ENCODE measurements around the gene KIF22. TPM values are rescaled to one million over a fixed set of nuclear protein-coding genes. Genes with fewer than 3 reads are reported as not detected.

Gene KIF22
- total RNA-seq, 1 donor from 2014 or later: 4.8 TPM

GRCh38 chr16:29836623-29837022 lies 46.1 kb downstream of the KIF22 start:
- no peak for DNase-seq (ENCODE audit: low spot score)

GRCh38 chr16:29837841-29838240 lies 47.3 kb downstream of the KIF22 start:
- no peak for DNase-seq (ENCODE audit: low spot score)

GRCh38 chr16:29839822-29840221 lies 49.3 kb downstream of the KIF22 start:
- DNase-seq (ENCODE audit: low spot score): no peak

DNA sequence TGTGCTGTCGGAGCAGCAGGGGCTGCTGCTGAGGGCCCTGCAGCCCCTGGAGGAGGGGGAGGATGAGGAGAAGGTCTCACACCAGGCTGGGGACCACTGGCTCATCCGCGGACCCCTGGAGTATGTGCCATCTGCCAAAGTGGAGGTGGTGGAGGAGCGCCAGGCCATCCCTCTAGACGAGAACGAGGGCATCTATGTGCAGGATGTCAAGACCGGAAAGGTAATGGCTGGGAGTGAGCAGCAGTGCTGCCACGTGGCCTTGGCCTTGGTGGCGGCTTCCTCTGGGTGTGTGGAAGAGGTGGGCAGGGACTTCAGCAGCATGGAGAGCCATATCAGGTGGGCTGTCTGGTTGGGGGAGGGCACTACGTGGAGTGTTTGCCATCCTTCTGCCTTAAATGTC lies 49.7 kb downstream of the KIF22 start:
- DNase-seq (ENCODE audit: low spot score): no peak

DNA sequence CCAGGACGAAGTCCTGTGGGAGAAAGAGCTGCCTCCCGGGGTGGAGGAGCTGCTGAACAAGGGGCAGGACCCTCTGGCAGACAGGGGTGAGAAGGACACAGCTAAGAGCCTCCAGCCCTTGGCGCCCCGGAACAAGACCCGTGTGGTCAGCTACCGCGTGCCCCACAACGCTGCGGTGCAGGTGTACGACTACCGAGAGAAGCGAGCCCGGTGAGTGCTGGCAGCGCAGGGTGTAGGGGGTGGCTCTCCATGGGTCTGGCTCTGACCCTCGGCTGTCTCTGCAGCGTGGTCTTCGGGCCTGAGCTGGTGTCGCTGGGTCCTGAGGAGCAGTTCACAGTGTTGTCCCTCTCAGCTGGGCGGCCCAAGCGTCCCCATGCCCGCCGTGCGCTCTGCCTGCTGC lies 51.1 kb downstream of the KIF22 start:
- DNase-seq (ENCODE audit: low spot score): no peak

GRCh38 chr16:29842732-29843346 lies 52.3 kb downstream of the KIF22 start:
- DNase-seq (ENCODE audit: low spot score): no peak

DNA sequence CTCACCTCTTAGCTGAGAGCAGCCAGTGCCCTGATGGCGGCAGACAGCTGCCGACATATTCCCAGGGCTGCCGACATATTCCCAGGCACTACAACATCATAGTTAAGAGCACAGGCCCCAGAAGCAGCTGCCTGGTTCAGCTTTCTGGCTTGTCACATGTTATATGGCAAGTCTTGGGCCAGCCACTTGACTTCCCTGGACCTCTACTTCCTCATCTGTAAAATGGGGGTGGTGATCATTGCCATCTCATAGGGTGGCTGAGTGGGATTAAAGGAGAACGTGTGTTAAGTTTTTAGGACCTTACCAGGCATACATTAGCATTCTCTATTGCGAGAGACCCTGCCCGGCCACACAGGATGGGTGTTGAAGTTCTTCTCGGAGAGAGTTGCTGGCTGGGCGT lies 53.4 kb downstream of the KIF22 start:
- no peak for DNase-seq (ENCODE audit: low spot score)

DNA sequence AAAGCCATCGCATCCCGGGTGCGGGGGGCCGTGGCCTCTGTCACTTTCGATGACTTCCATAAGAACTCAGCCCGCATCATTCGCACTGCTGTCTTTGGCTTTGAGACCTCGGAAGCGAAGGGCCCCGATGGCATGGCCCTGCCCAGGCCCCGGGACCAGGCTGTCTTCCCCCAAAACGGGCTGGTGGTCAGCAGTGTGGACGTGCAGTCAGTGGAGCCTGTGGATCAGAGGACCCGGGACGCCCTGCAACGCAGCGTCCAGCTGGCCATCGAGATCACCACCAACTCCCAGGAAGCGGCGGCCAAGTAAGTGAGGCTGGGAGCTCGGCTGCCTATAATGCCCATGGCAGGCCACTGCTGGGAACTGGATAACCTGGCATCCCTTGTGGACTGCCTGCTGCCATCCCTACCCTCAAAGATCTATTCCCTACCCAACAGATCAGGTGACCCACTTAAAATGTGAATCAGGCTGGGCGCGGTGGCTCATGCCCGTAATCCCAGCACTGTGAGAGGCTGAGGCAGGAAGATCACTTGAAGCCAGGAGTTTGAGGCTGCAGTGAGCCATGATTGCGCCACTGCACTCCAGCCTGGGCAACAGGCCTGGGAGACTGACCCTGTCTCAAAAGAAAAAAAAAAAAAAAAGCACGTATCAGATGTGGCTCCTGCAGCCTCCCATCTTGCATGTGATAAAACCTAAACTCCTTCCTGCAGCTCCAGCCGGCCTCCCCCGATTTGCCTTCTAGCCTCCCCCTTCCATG lies 54.2 kb downstream of the KIF22 start:
- DNase-seq (ENCODE audit: low spot score): no peak

- DNase-seq (ENCODE audit: low spot score): no peak
These were observed 55.1 kb downstream of the KIF22 start for GRCh38 chr16:29845656-29846055.

- peak; percentile 92 for DNase-seq (ENCODE audit: low spot score)
These were observed 58.1 kb downstream of the KIF22 start for GRCh38 chr16:29848420-29849297.

DNA sequence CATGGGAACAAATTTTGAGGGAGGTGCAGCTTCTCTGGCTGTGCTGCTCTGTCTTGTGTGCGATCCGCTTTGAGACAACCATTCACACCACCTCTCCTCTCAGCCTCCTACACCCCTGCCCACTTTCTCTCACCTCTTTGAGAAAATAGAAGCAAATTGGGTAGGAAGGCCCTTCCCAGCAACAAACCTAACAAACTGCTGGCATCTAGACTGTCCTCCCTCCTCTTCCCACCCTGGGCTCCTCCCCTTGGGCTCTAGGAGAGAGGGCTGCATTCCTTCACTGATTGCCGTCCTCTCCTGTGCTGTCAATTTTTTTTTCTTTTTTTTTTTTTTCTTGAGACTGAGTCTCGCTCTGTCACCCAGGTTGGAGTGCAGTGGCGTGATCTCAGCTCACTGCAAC lies 59.0 kb downstream of the KIF22 start:
- no peak for DNase-seq (ENCODE audit: low spot score)

DNA sequence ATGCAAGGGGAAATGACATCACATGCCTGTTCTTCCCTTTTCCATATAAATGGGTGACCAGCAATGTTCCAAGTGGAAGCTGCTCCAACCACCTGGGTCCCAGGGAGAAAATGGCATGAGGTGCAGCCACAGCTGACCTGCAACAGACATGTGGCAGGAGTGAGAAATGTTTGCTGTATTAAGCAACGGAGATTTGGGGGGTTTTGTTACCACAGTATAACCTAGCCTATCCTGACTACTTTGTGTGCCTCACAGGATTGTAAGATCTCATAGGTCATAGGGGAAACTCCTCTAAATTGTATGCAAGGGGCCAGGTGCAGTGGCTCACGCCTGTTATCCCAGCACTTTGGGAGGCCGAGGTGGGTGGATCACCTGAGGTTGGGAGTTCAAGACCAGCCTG lies 60.4 kb downstream of the KIF22 start:
- no peak for DNase-seq (ENCODE audit: low spot score)

DNA sequence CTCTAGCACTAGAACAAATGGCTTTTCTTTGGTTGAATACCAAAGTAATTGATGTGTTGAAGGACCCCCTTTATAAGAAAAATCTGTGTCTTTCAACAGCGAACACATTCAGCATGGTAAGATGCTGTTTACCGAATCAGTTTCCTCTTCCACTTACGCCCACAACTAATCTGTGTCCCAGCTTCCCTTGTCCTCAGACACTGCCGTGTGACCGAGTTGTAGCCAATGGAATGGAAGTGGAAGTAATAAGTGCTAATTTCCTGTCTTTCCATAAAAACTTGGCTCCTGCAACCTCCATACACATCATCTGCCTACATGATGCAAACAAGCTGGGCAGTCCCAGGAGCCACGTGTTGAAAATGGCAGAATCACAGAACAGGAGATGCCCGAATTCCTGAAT lies 62.1 kb downstream of the KIF22 start:
- no peak for DNase-seq (ENCODE audit: low spot score)

- DNase-seq (ENCODE audit: low spot score): no peak
These were observed 64.1 kb downstream of the KIF22 start for GRCh38 chr16:29854520-29855100.

Other genes with a start within 250 kb of the KIF22 start
- 2.9 TPM for gene SPN, start 127.5 kb upstream of the KIF22 start, total RNA-seq
- gene QPRT, start 111.6 kb upstream of the KIF22 start, total RNA-seq: 3.4 TPM
- 5.2 TPM for gene C16orf54, start 44.8 kb upstream of the KIF22 start, total RNA-seq
- gene ZG16, start 12.5 kb upstream of the KIF22 start, total RNA-seq: not detected
- gene MAZ, start 15.8 kb downstream of the KIF22 start, total RNA-seq: 135 TPM
- 1.5 TPM for gene PRRT2, start 21.4 kb downstream of the KIF22 start, total RNA-seq
- gene PAGR1, start 25.4 kb downstream of the KIF22 start, total RNA-seq: 11.1 TPM
- 150 TPM for gene MVP, start 29.7 kb downstream of the KIF22 start, total RNA-seq
- 117 TPM for gene CDIPT, start 72.5 kb downstream of the KIF22 start, total RNA-seq
- 1.1 TPM for gene SEZ6L2, start 108.8 kb downstream of the KIF22 start, total RNA-seq
- gene ASPHD1, start 109.7 kb downstream of the KIF22 start, total RNA-seq: 0.67 TPM
- 15.7 TPM for gene KCTD13, start 135.5 kb downstream of the KIF22 start, total RNA-seq
- 95.8 TPM for gene TMEM219, start 171.3 kb downstream of the KIF22 start, total RNA-seq
- gene TAOK2, start 183.1 kb downstream of the KIF22 start, total RNA-seq: 49.8 TPM
- 11.0 TPM for gene HIRIP3, start 204.9 kb downstream of the KIF22 start, total RNA-seq
- 45.4 TPM for gene INO80E, start 205.5 kb downstream of the KIF22 start, total RNA-seq
- gene DOC2A, start 220.3 kb downstream of the KIF22 start, total RNA-seq: 0.42 TPM
- gene C16orf92, start 232.4 kb downstream of the KIF22 start, total RNA-seq: not detected
- not detected for gene TLCD3B, start 240.5 kb downstream of the KIF22 start, total RNA-seq

Measured in mesenteric fat pad (tissue), 1 donor.